A172 (cell line): Measurements from ENCODE around the gene BMPR1A. TPM values are rescaled to one million over a fixed set of nuclear protein-coding genes. Genes with fewer than 3 reads are reported as not detected.
"Not testable (repeated sequence)": the region's sequence is repeated elsewhere in the genome, so short reads cannot be mapped to it uniquely, and the experiment has no call there.

ENCODE experiments used
- DNase-seq: peaks from one replicate; pipeline ENCODE4 v3.0.0-alpha.2; 2015; ENCODE audit warnings: low spot score
- total RNA-seq: library from RNA; depleted of rRNA; stranded (reverse); fragments of >200 nt; shearing (Covaris generic); gene quantifications from 2 replicates; pipeline ENCODE4 v1.2.3, GENCODE V29; 2014

BMPR1A gene
- total RNA-seq, 1 experiment from 2014 or later = 50.1 TPM

- no peak for DNase-seq
These were observed 184.3 kb downstream of the BMPR1A start for GRCh38 chr10:86940677-86941076.

- no peak for DNase-seq
These were observed 185.0 kb downstream of the BMPR1A start for GRCh38 chr10:86941426-86941825.

- no peak for DNase-seq
These were observed 185.6 kb downstream of the BMPR1A start for GRCh38 chr10:86941991-86942421.

- DNase-seq = no peak
These were observed 186.3 kb downstream of the BMPR1A start for GRCh38 chr10:86942441-86943315.

- no peak for DNase-seq
These were observed 187.1 kb downstream of the BMPR1A start for GRCh38 chr10:86943316-86944030.

- DNase-seq = no peak
These were observed 187.6 kb downstream of the BMPR1A start for GRCh38 chr10:86944031-86944419.

GRCh38 chr10:86944471-86944870 lies 188.1 kb downstream of the BMPR1A start:
- no peak for DNase-seq

GRCh38 chr10:86944907-86945306 lies 188.5 kb downstream of the BMPR1A start:
- DNase-seq = no peak

- DNase-seq = no peak
These were observed 189.2 kb downstream of the BMPR1A start for GRCh38 chr10:86945361-86946212.

- no peak for DNase-seq
These were observed 190.1 kb downstream of the BMPR1A start for GRCh38 chr10:86946213-86947155.

- not testable (repeated sequence) for DNase-seq
These were observed 191.4 kb downstream of the BMPR1A start for GRCh38 chr10:86947806-86948205.

- DNase-seq = no peak
These were observed 193.9 kb downstream of the BMPR1A start for GRCh38 chr10:86950349-86950748.

GRCh38 chr10:86951184-86951761 lies 194.9 kb downstream of the BMPR1A start:
- no peak for DNase-seq

GRCh38 chr10:86952106-86952505 lies 195.7 kb downstream of the BMPR1A start:
- DNase-seq = no peak

- not testable (repeated sequence) for DNase-seq
These were observed 196.3 kb downstream of the BMPR1A start for GRCh38 chr10:86952697-86953096.

GRCh38 chr10:86953747-86954680 lies 197.6 kb downstream of the BMPR1A start:
- DNase-seq = no peak

GRCh38 chr10:86954681-86955500 lies 198.5 kb downstream of the BMPR1A start:
- no peak for DNase-seq

- DNase-seq = no peak
These were observed 199.2 kb downstream of the BMPR1A start for GRCh38 chr10:86955501-86956194.
